GM13976 (cell line): ENCODE data around the gene SPINT4.
"Not testable (repeated sequence)": the region's sequence is repeated elsewhere in the genome, so short reads cannot be mapped to it uniquely, and the experiment has no call there.

Source experiments
- DNase-seq: peaks from one replicate; pipeline ENCODE4 v3.0.0; 2012; ENCODE audit warnings: low spot score
- CTCF ChIP-seq: IDR thresholded peaks from 2 replicates; pipeline ENCODE4 v1.5.1; 2012; ENCODE audit warnings: borderline replicate concordance, mild to moderate bottlenecking; ENCODE audit not compliant: insufficient read depth; ENCODE audit errors: extremely low read depth, missing control alignments, control extremely low read depth
- in situ Hi-C: fragments of 300-500 bp; cut with MboI; formaldehyde crosslinking; loops from one replicate; pipeline ENCODE4 v1.12.0; 2022; ENCODE audit warnings: low sequenced_read_pairs, mixed read lengths, inconsistent platforms; ENCODE audit not compliant: unreplicated experiment

SPINT4 gene

GRCh38 chr20:45704969-45705637 is 17.0 kb upstream of the SPINT4 start, which contains the start of gene WFDC10B:
Gene WFDC10B (minus strand): TSS chr20:45705019. CDS start chr20:45685992, 19,027 bp downstream.
- no peak for DNase-seq
- no peak for TF ChIP-seq CTCF
- in situ Hi-C loops, result no loop called here

- in situ Hi-C loops, DNase-seq: not testable (repeated sequence)
Observed at GRCh38 chr20:45716141-45716688, 5.9 kb upstream of the SPINT4 start.

GRCh38 chr20:45725134-45725533 is 3.0 kb downstream of the SPINT4 start:
- no peak for TF ChIP-seq CTCF
- DNase-seq, result no peak
- in situ Hi-C loops, result no loop called here

- TF ChIP-seq CTCF, result no peak
- DNase-seq, result no peak
- in situ Hi-C loops, result no loop called here
Observed at GRCh38 chr20:45727044-45727443, 4.9 kb downstream of the SPINT4 start.

GRCh38 chr20:45732199-45732598 is 10.1 kb downstream of the SPINT4 start:
- no peak for TF ChIP-seq CTCF
- no peak for DNase-seq
- in situ Hi-C loops, result no loop called here

- in situ Hi-C loops, result no loop called here
- no peak for DNase-seq
- TF ChIP-seq CTCF, result no peak
Observed at GRCh38 chr20:45735552-45735951, 13.4 kb downstream of the SPINT4 start.

GRCh38 chr20:45735988-45736387 is 13.8 kb downstream of the SPINT4 start:
- in situ Hi-C loops, result no loop called here
- no peak for DNase-seq

More at GRCh38 chr20:45735988-45736387, 13.8 kb downstream of the SPINT4 start:
- TF ChIP-seq CTCF, result no peak
